Suprapubic skin (tissue), 4 donors: ENCODE results near the gene CNNM4. TPM values are rescaled to one million over a fixed set of nuclear protein-coding genes. Genes with fewer than 3 reads are reported as not detected.

Experiments used
- DNase-seq, 2 donors: peaks; one replicate each; pipeline ENCODE4 v3.0.0-alpha.2; 2019; ENCODE audit warnings: low spot score in 2 of 2
- H3K27ac ChIP-seq: fragments of 200-600 bp; sonication (generic); one replicate; pipeline ENCODE4 v1.5.1; 2019
- H3K27me3 ChIP-seq: fragments of 200-600 bp; sonication (generic); one replicate; pipeline ENCODE4 v1.5.1; 2019
- H3K36me3 ChIP-seq: fragments of 200-600 bp; sonication (generic); one replicate; pipeline ENCODE4 v1.5.1; 2019
- H3K4me1 ChIP-seq: fragments of 200-600 bp; sonication (generic); one replicate; pipeline ENCODE4 v1.5.1; 2019
- H3K4me3 ChIP-seq: fragments of 200-600 bp; sonication (generic); one replicate; pipeline ENCODE4 v1.5.1; 2019; ENCODE audit warnings: mild to moderate bottlenecking
- H3K9me3 ChIP-seq: fragments of 200-600 bp; sonication (generic); one replicate; pipeline ENCODE4 v1.5.1; 2019
- CTCF ChIP-seq, 2 donors: fragments of 200-600 bp in 1 of 2; fragments of 450-650 bp in 1 of 2; sonication (generic) in 1 of 2; IDR thresholded peaks; one replicate each; pipeline ENCODE4 v1.5.1; 2016 to 2019; ENCODE audit warnings: antibody characterized with exemption in 2 of 2, mild to moderate bottlenecking in 1 of 2, moderate library complexity in 1 of 2
- EP300 ChIP-seq: sonication (generic); formaldehyde crosslinking; IDR thresholded peaks from one replicate; pipeline ENCODE4 v1.6.1; 2017; ENCODE audit warnings: antibody characterized with exemption
- POLR2A ChIP-seq, 2 donors: fragments of 450-650 bp; IDR thresholded peaks; one replicate each; pipeline ENCODE4 v1.6.1; 2017; ENCODE audit warnings: antibody characterized with exemption in 2 of 2, mild to moderate bottlenecking in 2 of 2, moderate library complexity in 2 of 2
- POLR2AphosphoS5 ChIP-seq, 3 donors: sonication (generic); formaldehyde crosslinking; IDR thresholded peaks; one replicate each; pipeline ENCODE4 v1.6.1; 2017; ENCODE audit warnings: antibody characterized with exemption in 3 of 3
- WGBS: methylation state at CpG from one replicate; pipeline ENCODE4 v1.1.5; 2018; 5-methylcytosine and 5-hydroxymethylcytosine counted together
- total RNA-seq, 4 donors: library from RNA; depleted of rRNA; stranded (reverse); fragments of >200 nt; gene quantifications; one replicate each; pipeline ENCODE4 v1.1.0, GENCODE V29; 2016

CNNM4 gene
- total RNA-seq, 4 donors from 2014 or later: 14.9 to 18.9 (median 16.3) TPM

GRCh38 chr2:96816836-96817702, 56.4 kb downstream of the CNNM4 start:
- peaks cover 5% of the 10 kb centered on the region for H3K36me3 ChIP-seq
- DNase-seq: no peak
- 1% methylated on average over 44 of the region's 89 CpGs for WGBS
- H3K27ac ChIP-seq: no peak overlapping the region
- H3K4me3 ChIP-seq: peak overlapping the region; percentile 92
- H3K27me3 ChIP-seq: no peaks in the 10 kb centered on the region
- no peaks in the 10 kb centered on the region for H3K9me3 ChIP-seq
- peaks cover 36% of the 10 kb centered on the region for H3K4me1 ChIP-seq
- TF ChIP-seq POLR2AphosphoS5 (IDR thresholded peaks at IDR 0.05) (peak in 1 of 3 donors; percentile 9), POLR2A (IDR thresholded peaks at IDR 0.05) (no peak)

GRCh38 chr2:96817882-96818281, 57.2 kb downstream of the CNNM4 start:
- Histone ChIP-seq H3K27me3 (no peaks in the 10 kb centered on the region), H3K4me1 (peaks cover 34% of the 10 kb centered on the region), H3K9me3 (no peaks in the 10 kb centered on the region), H3K27ac (no peak overlapping the region), H3K4me3 (peak overlapping the region; percentile 92), H3K36me3 (peaks cover 3% of the 10 kb centered on the region)
- DNase-seq: no peak
- 86% methylated on average over 8 of the region's 8 CpGs for WGBS
- TF ChIP-seq POLR2AphosphoS5 (IDR thresholded peaks at IDR 0.05): no peak
- TF ChIP-seq EP300: no peak
- no peak for TF ChIP-seq POLR2A (IDR thresholded peaks at IDR 0.05)
- TF ChIP-seq CTCF (IDR thresholded peaks at IDR 0.05): no peak

GRCh38 chr2:96819128-96819875, 58.6 kb downstream of the CNNM4 start:
- H3K4me1 ChIP-seq: peaks cover 34% of the 10 kb centered on the region
- 66% methylated on average over 4 of the region's 10 CpGs for WGBS
- no peak overlapping the region for H3K27ac ChIP-seq
- H3K36me3 ChIP-seq: peaks cover 8% of the 10 kb centered on the region
- TF ChIP-seq POLR2A (IDR thresholded peaks at IDR 0.05) (no peak), POLR2AphosphoS5 (IDR thresholded peaks at IDR 0.05) (no peak), EP300 (no peak), CTCF (IDR thresholded peaks at IDR 0.05) (no peak)
- DNase-seq: no peak
- H3K9me3 ChIP-seq: no peaks in the 10 kb centered on the region
- H3K27me3 ChIP-seq: no peaks in the 10 kb centered on the region
- no peak overlapping the region for H3K4me3 ChIP-seq

GRCh38 chr2:96819876-96820511, 59.3 kb downstream of the CNNM4 start:
- no peak for DNase-seq
- Histone ChIP-seq H3K4me1 (peaks cover 33% of the 10 kb centered on the region), H3K9me3 (no peaks in the 10 kb centered on the region), H3K27ac (no peak overlapping the region), H3K27me3 (no peaks in the 10 kb centered on the region), H3K4me3 (no peak overlapping the region), H3K36me3 (peaks cover 9% of the 10 kb centered on the region)
- TF ChIP-seq CTCF (IDR thresholded peaks at IDR 0.05) (no peak), EP300 (no peak), POLR2A (IDR thresholded peaks at IDR 0.05) (no peak)
- 88% methylated on average over 11 of the region's 12 CpGs for WGBS

GRCh38 chr2:96821113-96821675, 60.5 kb downstream of the CNNM4 start:
- H3K36me3 ChIP-seq: peaks cover 21% of the 10 kb centered on the region
- no peak for TF ChIP-seq POLR2A (IDR thresholded peaks at IDR 0.05)
- TF ChIP-seq CTCF (IDR thresholded peaks at IDR 0.05): no peak
- TF ChIP-seq POLR2AphosphoS5 (IDR thresholded peaks at IDR 0.05): no peak
- TF ChIP-seq EP300: no peak
- H3K27ac ChIP-seq: no peak overlapping the region
- no peak overlapping the region for H3K4me3 ChIP-seq
- H3K4me1 ChIP-seq: peaks cover 26% of the 10 kb centered on the region
- 75% methylated on average over 11 of the region's 11 CpGs for WGBS
- H3K27me3 ChIP-seq: no peaks in the 10 kb centered on the region
- DNase-seq: no peak
- H3K9me3 ChIP-seq: no peaks in the 10 kb centered on the region
